GM19324 (cell line): Measurements from ENCODE around the gene NFKBIB.

Experiments
- ATAC-seq: cut with Tn5 transposase; IDR thresholded peaks from one replicate; pipeline ENCODE4 v1.9.1; 2021; ENCODE audit warnings: mild to moderate bottlenecking, moderate library complexity; ENCODE audit not compliant: unreplicated experiment, low FRiP score

The NFKBIB gene

GRCh38 chr19:38904581-38905539 is 5.1 kb downstream of the NFKBIB start:
- no peak for ATAC-seq

GRCh38 chr19:38905620-38906019 is 5.9 kb downstream of the NFKBIB start:
- ATAC-seq, result no peak

- no peak for ATAC-seq
Observed at GRCh38 chr19:38907227-38907626, 7.5 kb downstream of the NFKBIB start.

- ATAC-seq, result no peak
Observed at GRCh38 chr19:38907670-38908069, 7.9 kb downstream of the NFKBIB start.

- ATAC-seq, result no peak
Observed at GRCh38 chr19:38908911-38909310, 9.1 kb downstream of the NFKBIB start.

- no peak for ATAC-seq
Observed at GRCh38 chr19:38910488-38910887, 10.7 kb downstream of the NFKBIB start.

- ATAC-seq, result no peak
Observed at GRCh38 chr19:38911388-38912001, 11.7 kb downstream of the NFKBIB start.

GRCh38 chr19:38912600-38913514 is 13.1 kb downstream of the NFKBIB start:
- ATAC-seq, result no peak

GRCh38 chr19:38913958-38914357 is 14.2 kb downstream of the NFKBIB start:
- no peak for ATAC-seq

GRCh38 chr19:38915329-38916321 is 15.9 kb downstream of the NFKBIB start:
- ATAC-seq, result no peak

GRCh38 chr19:38917516-38917915 is 17.7 kb downstream of the NFKBIB start:
- ATAC-seq, result no peak

- ATAC-seq, result no peak
Observed at GRCh38 chr19:38917921-38918491, 18.2 kb downstream of the NFKBIB start.

- no peak for ATAC-seq
Observed at GRCh38 chr19:38918526-38918925, 18.8 kb downstream of the NFKBIB start.

GRCh38 chr19:38919837-38920601 is 20.2 kb downstream of the NFKBIB start:
- no peak for ATAC-seq

- ATAC-seq, result no peak
Observed at GRCh38 chr19:38920602-38921419, 21.0 kb downstream of the NFKBIB start.

- ATAC-seq, result no peak
Observed at GRCh38 chr19:38921420-38922274, 21.9 kb downstream of the NFKBIB start.

- ATAC-seq, result no peak
Observed at GRCh38 chr19:38922482-38922881, 22.7 kb downstream of the NFKBIB start.
